Daoy (cell line): ENCODE results near the gene POU2F3. TPM values are rescaled to one million over a fixed set of nuclear protein-coding genes. Genes with fewer than 3 reads are reported as not detected.

ENCODE experiments used
- DNase-seq: peaks from one replicate; pipeline ENCODE4 v3.0.0-alpha.2; 2015; ENCODE audit warnings: low read depth
- total RNA-seq: library from RNA; depleted of rRNA; stranded (reverse); fragments of >200 nt; shearing (Covaris generic); gene quantifications from 2 replicates; pipeline ENCODE4 v1.2.3, GENCODE V29; 2014

POU2F3 gene
- total RNA-seq, 1 experiment from 2014 or later, result not detected

DNA sequence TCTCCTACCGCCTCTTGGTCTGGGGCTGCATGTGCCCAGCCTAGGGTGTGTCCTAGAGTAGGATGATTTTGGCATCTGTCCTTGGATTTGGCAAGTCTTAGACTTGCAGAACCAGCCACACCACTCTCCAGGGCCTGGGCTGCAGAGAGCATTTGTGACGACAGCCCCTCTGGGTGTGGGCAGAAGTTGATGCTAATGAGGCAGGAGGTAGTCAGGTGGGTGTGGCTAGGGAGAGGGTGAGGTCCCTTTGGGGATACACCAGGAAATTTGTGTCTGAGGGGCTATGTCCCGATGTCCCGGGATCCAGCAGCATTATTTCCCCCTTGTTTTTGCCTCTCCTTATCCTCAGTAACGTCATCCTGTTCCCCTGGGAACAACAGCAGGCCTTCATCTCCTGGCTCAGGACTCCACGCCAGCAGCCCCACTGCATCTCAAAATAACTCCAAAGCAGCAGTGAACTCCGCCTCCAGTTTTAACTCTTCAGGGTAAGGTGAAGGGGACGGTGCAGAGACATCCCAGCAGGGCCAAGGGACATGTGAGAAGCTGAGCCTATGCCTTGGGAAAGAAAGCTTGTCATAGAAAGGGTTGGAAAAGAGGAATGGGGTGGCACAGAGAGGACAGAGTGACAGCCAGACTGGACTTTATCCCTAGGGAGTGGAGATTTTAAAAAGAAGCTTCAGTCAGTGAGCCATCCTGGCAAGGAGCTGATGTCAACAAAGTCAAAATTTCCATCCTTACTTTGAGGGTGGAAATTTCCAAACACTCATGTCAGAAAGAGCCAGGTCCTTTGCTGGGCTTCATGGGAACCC is 77.1 kb downstream of the POU2F3 start:
- no peak for DNase-seq

DNA sequence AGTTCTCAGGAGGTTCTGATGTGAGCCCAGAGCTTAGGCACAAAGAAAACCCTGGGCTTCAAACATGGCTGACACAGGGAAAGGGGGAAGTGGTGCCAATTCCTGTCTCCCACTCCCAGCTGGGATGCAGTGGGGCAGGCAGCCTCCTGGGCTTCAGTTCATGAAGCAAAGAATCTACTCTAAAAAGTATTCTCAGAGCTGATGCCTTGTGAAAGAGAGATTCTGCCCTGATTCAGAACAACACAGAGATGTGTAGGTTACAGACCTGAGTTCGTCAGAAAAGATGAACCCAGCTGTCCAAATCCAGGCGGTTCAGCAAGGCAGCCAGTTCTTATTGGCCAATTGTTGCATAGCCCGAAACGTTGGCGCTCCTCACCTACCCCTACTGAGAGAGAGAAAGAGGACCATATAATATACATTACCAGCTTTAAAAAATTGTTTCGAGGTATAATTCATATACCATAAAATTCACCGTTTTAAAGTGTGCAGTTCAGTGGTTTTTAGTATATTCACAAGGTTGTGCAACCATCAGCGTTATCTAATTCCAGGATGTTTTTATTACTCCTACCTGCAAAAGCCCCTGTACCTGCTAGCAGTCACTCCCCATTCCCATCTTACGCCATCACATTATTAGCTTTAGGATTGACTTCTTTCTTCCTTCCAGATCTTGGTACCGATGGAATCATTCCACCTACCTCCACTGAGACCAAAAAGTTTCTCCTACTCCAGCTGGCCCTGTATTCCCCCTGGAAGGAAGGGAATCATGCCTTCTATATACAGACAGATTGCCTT is 77.9 kb downstream of the POU2F3 start:
- no peak for DNase-seq

DNA sequence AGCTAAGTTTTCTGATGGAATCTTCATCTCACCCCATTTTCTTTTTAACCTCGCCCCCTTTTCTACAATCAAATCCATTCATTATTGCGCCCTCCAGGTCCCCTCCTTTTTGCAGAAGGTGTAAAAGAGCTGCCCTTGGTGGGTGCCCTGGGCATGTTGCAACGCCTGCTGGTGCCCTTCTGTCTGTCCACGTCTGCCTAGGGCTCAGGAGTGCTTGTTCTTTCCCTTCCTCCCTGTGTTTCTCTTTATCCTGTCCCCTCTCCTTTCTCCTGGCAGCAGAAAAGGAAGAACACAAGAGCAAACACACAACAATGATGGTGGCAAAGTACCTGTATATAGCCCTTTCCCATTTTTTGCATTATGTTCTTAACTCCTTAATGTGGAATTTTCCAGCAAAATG is 79.0 kb downstream of the POU2F3 start:
- no peak for DNase-seq

DNA sequence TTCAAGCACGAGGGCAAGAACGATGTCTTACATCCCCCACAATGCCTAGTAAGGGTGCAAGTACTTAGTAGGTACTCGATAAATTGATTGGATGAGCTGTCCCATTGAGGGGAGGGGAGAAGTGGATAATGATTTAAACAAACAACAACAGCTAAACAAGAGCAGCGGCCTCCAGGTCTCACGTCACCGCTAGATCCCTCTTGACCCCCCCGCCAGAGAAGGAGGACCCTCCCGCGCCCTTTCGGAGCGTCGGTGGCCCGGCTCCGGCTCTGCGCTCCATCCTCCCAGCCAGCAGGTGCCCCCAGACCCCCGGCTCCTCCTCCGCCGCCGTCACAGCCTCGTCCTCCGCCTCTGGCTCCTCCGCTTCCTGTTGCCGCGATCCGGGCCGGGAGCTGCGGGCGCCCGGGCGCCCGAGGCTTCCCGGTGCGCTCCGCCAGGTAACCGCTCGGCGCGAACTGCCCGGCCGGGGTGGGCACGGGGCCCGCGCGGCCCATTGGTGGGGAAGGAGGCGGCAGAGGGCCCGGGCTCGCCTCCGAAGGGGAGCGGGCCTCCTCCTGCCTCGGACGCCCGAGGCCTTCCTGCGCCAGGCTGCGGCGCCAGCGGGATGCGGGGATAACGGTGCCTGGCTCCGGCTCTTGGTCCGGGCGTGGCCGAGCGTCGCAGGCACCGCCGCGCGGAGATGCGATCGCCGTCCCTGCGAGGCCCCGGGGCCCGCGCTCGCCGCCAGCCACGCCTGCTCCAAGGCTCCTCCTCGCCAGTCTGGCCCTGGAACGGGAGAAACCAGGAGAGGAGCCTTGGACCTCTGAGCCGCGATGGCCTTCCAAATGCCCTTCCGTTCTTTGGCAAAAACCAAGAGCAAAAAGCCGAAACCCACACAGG is 85.2 kb downstream of the POU2F3 start, which contains the start of gene TLCD5:
Gene TLCD5 (plus strand): TSS at position 368 of the 879 bp plus-strand sequence. CDS start 2,143 bp downstream, outside the sequence.
- peak; percentile 81 for DNase-seq

DNA sequence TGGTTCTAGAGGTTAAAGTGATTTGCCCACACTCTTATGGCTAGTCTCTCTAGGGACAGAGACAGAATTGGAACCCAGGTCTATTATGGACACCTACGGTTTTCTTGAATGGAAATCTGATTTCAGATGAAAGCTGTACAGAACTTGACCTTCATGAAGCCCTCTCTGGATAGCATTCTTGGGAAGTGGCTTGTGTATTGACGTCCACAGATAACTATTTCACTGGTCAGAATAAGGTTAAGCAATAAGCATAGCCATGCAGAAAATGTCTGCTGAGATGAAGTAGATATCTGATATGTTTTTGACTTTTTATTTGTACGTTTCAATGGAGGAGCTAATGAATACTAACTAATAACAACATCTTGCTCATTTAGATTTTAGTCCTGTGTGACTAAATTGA is 86.3 kb downstream of the POU2F3 start:
- DNase-seq, result no peak

DNA sequence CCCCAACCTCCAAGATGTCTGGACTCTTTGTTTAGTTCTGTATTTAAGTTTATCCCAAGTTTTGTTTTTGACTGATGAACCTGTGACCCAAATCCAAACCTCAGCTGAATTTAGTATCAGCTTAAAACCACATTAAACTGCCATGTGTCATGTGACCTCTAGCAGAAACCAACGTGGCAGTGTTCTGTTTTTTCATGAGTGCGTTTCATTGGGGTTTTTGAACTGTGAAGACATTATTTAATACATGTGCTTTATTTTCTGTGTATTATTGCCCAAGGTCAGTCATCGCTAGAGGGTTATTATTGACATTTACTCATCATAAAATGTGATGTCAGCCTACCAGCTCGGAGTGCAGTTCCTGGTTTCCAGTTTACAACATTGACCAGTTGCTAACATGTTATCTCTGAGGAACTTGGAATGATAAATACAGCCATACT is 86.9 kb downstream of the POU2F3 start:
- no peak for DNase-seq

DNA sequence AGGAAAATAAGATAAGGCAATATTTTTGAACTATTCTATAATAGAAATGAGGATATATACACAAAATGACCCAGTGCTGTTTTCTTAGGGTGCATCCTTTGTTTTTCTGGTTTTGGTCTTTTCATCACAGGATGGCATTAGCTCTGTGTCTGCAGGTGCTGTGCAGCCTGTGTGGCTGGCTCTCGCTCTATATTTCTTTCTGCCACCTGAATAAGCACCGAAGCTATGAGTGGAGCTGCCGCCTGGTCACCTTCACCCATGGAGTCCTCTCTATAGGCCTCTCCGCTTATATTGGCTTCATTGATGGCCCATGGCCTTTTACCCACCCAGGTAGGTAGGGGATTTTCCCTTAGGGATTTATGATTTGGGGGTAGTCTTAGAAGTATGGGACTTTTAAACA is 87.4 kb downstream of the POU2F3 start:
- DNase-seq, result no peak

DNA sequence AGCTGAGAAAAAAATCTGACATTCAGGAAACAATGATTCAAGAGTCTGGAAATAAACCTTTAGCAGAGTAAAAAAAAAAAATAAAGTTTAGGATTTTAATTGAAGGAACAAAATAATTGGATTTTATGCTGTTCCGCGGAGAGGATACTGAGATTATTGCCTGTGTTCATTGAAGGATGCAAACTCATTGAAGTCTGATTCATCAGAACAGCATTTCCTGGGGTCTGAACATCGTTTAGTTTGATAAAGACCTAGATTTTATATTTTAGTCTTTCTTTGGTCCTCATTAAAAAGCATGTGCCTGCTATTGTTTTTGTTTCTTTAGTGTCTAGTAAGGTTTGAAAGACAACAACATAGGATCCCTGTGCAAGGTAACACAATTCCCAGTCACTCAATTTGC is 89.6 kb downstream of the POU2F3 start:
- DNase-seq, result no peak

DNA sequence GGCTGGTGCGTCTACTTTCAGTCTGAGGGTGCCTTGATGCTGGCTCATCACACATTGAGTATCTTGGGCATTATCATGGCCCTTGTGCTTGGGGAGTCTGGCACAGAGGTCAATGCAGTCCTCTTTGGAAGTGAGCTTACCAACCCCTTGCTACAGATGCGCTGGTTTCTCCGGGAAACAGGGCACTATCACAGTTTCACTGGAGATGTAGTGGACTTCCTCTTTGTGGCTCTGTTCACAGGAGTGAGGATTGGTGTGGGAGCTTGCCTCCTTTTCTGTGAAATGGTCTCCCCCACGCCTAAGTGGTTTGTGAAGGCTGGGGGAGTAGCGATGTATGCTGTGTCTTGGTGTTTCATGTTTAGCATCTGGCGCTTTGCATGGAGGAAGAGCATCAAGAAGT is 90.1 kb downstream of the POU2F3 start:
- DNase-seq, result no peak

DNA sequence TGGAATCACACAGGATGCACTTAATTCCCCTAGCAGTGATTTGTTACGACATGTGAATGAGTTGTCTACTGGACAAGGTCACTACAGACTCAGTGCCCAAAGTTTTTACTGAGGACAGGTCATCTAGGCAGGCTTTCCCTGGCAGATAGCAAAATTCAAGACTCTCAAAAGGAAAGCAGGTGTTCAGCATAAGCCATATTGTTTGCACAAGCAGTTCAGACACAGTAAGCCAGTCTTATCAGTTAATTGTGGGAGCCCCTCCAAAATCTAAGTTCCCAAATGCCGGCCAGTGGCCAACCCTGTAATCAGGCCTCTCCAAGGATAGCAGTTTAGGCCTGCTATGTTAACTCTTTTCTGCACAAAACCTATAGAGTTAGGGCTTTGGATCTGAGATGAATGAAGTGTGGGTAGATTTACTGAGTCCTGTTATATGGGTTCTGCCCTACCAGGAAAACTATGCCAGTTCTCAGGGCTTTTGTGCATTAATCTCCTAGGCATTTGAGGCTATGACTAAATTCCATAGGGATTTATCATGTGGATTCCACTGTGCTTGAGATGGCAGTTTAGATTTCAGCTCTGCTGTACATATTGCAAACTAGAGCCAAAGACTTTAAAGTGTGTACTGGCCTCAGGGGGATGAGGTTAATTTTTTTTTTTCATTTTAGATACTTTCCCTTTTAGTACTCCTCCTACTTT is 91.5 kb downstream of the POU2F3 start:
- peak; percentile 81 for DNase-seq

DNA sequence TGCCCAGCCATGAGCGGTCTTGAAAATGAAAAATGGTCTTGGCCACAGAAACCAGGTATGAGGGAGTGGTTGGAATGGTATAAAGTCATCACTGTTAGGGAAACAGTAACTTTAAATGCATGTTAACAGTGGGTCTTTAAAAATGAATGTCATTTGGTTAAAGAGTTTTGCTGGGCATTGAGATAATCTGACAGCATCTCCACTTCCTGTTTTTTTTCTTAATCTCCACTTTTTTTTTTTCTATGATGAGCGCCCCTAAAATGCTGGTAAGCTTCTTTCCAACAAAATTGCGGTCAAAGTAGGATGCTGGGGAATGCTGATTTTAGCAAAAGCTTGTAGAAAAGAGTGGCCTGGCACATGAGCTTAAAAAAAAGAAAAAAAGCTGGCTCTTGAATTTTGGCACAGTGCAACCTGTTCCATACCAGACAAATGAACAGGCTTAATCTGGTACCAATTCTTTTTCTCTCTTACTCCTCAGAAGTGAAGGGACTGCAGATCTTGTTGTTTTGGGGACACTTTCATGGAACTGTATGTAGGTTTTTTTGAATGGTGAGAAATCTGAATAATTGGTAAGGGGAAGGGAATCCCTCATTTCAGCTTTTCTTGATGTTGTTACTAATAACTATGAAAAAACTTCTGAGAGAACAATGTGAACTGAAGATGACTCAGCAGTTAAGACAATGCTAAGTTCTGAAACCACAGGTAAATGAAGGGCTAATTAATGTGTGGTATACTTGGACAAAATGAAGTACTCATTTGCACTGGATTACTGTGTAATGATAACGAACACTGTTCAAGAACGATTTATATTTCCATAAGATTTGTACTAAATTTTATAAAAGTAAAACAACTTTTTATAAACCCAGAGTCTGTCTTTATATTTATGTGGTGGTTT is 93.1 kb downstream of the POU2F3 start:
- DNase-seq, result no peak

DNA sequence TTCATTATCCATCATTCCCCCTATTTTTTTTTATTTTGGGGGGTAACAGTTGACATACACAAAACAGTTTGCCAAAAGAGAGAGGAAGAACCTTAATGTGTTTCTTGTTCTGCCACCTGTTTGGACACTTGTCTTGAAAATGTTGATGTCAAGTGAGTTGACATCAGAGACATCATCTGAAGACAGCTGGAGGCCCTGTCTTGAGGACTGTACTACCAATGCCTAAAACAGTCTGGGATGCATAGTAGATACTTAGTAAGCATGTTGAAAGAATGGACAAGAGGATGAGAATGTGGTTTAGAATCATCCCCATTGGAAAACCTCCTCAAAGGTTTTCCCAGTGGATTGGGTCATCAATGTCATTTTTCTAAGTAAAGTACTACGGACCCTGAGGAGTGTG is 93.9 kb downstream of the POU2F3 start:
- no peak for DNase-seq

DNA sequence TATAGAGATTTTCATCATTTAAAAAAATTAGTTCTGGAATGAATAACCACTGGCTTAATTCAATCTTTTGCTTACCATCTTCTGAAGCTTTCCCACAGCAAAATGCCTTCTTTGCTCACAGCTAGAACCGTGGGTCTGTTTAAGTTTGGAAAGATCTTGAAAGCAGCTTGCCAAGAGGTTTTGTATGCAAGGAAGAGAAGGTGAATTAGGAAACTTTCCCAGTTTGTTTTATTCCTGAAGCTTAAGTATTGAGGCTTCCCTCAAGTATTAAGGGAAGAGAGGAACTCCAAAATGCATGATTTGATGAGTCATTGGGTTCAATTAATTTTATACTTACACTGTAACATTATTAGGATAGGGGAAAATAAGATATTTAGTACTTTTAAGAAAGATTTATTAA is 94.4 kb downstream of the POU2F3 start:
- no peak for DNase-seq

DNA sequence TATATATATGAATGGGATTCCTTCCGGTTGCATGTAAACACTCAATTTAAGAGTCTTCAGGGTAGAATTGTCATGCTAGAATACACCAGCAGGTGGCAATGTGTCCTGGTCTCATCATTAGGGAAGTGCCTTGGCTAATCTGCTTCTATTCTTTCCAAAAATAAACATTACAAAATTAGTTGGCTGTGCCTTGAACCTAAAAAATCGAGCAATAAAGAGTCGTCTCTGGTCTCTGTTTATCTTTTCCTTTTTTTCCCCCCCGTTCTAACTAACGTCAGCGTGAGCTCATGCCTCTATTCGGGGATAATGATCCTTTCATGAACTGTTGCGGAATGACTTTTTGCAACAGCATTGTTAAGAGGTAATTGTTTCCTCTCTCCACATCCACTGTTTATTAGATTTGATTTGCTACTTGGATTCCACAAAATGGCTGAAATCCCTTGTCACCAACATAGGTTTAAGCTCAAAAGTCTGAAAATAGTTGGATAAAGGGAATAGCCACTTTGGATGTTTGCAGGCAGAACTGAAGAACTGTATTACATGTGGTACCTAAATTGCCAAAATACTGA is 95.0 kb downstream of the POU2F3 start:
- peak; percentile 70 for DNase-seq

DNA sequence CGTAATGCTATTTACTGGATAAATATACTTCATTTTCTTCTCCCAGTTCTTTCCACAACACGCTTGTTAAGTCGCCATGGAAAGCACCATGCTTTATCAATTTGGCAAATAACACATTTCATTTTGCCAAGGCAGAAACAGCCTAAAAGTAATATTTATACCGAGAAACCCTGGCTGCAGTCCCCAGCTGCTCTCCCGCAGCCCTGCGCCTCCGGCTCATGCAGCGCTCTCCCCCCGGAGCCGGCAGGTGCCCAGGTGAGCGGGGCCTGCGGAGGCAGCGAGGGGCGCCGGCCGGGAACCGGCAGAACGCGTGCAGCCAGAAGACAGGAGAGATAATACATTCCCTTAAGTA is 95.6 kb downstream of the POU2F3 start:
- no peak for DNase-seq

DNA sequence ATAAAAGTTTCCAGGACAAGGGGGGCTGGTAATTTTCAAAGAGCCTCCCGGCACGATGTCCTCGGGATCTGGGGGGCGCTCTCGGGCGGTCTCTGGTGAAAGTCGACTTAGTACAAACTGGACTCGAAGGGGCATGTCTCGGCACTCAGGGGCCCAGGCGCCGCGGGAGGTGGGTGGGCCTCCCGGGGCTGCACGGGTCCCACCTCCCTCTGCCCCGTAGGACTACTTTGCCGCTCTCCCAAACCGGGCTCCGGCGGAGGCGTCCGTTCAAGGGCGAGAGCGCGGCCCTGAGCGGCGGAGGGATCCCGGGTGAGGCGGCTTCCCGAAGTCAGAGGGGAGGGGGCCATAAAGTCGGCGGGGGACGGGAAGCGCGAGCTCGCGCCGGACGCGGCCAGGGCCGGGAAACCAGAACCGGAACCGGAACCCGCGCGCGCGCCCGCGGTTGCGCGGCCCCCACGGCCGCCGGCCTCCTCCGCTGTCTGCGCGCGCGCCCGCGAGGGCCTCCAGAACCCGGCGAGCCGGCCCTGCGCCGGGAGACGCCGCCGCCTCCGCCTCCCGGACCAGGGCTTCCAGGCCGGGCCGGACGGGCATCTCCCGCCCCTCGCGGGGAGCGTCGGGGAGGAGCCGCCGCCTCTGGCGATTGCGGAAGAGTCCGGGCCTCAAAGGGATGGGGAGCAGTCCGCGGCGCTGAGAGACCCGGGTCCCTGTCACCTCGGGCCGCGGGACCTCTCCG is 96.1 kb downstream of the POU2F3 start, which contains the start of gene ARHGEF12:
Gene ARHGEF12 (plus strand): TSS at position 506 of the 733 bp plus-strand sequence. CDS start 831 bp downstream, outside the sequence.
- DNase-seq, result peak; percentile 96

DNA sequence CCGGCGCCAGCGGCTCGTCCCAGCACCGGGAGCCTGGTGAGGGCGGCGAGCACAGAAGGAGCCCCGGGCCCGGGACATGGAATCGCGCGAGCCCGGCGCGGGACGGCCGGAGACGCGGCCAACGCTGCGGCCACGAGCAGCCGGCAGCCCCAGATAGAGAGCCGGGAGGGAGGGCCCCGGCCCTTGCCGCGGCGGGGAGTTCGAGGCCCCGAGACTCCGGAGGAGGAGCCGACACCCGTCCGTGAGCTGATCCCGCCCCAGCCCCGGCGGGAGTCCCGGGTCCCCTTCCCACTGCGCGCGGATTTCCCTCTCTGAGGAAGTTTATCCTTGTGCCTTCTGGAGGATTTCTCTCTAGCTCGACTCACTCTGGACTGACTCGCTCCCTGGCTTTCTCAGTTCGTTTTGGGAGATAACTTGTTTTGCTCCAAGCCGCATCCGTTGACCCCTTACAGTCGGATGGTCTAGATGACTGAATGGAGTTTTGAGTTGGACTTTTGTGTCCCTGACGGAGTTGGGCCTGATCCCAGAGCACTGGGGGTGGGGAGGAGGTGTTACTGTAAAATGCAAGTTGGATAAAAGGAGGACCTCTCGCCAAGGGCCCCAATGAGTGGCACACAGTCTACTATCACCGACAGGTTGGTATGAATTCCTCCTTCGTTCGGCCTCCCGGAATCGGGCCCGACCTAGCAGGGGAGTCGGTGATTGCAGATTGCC is 96.9 kb downstream of the POU2F3 start:
- peak; percentile 50 for DNase-seq

DNA sequence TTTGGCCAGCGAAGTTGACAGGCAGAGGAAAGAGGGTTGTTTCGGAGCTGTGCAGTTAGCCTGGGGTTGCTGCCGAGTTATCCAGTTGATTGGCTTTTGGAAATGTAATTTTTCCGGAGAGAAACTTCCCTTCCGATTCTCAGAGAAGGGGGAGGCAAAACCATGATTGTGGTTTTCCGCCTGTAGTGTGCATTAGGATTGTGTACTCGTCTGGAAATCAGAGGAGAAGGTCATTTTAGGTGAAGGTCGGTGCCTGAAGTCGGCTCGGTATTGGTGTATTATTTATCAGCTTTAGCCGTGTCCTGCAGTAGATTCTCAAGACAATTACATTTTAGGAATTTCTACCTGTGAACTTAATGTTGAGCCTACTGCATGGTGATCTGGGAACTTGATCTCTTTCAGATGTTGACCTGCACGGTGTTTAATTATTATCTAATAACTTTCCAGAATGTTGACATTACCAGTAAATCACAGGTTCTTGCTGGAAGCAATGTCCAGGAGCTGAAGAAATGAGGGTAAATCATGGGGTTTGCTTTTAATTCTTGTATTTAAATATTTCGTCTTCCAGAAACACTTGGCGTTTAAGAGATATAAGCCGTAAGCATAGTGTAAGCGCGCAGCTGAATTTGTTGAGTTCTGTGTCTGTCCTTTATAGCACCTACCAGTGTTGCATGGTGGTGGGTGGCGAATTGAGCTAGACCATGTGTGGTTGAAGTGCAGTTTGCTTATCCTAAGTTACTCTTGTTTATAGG is 97.6 kb downstream of the POU2F3 start:
- DNase-seq, result no peak
